Loucy (cell line): ENCODE results near the gene DMXL1.
A peak's percentile ranks its signal among the peaks of the same experiment; 100 is the strongest.

Experiments
- H2AFZ ChIP-seq: fragments of 200-600 bp; sonication (generic); 2 replicates; pipeline ENCODE4 v1.6.0; 2016; ENCODE audit warnings: antibody characterized with exemption, mild to moderate bottlenecking, low read length, moderate library complexity
- H3F3A ChIP-seq: fragments of 200-600 bp; 2 replicates; pipeline ENCODE4 v1.6.0; 2016; ENCODE audit warnings: antibody characterized with exemption, low read depth, mild to moderate bottlenecking
- H3K27me3 ChIP-seq: fragments of 200-600 bp; sonication (generic); 2 replicates; pipeline ENCODE4 v1.6.1; 2014; ENCODE audit warnings: low read length, mild to moderate bottlenecking; ENCODE audit not compliant: insufficient read depth, poor library complexity, severe bottlenecking
- H3K36me3 ChIP-seq: fragments of 200-600 bp; sonication (generic); 2 replicates; pipeline ENCODE4 v1.6.1; 2016; ENCODE audit warnings: low read length; ENCODE audit not compliant: insufficient read depth
- H3K4me1 ChIP-seq: fragments of 200-600 bp; sonication (generic); 2 replicates; pipeline ENCODE4 v1.5.1; 2014; ENCODE audit warnings: low read length, mild to moderate bottlenecking; ENCODE audit not compliant: insufficient read depth, poor library complexity, severe bottlenecking
- H3K4me2 ChIP-seq: fragments of 200-600 bp; sonication (generic); 2 replicates; pipeline ENCODE4 v1.6.0; 2014; ENCODE audit warnings: antibody characterized with exemption, low read length, low read depth, mild to moderate bottlenecking; ENCODE audit not compliant: poor library complexity, severe bottlenecking
- H3K4me3 ChIP-seq: fragments of 200-600 bp; sonication (generic); 2 replicates; pipeline ENCODE4 v1.5.1; 2014; ENCODE audit warnings: low read length, mild to moderate bottlenecking, mixed read lengths; ENCODE audit not compliant: poor library complexity, severe bottlenecking
- H3K79me2 ChIP-seq: fragments of 200-600 bp; sonication (generic); 2 replicates; pipeline ENCODE4 v1.6.1; 2014; ENCODE audit warnings: low read length; ENCODE audit not compliant: insufficient read depth
- H3K9ac ChIP-seq: fragments of 200-600 bp; sonication (generic); 2 replicates; pipeline ENCODE4 v1.6.0; 2014; ENCODE audit warnings: mild to moderate bottlenecking, low read depth, low read length, moderate library complexity; ENCODE audit not compliant: poor library complexity, severe bottlenecking
- H3K9me2 ChIP-seq: fragments of 200-600 bp; sonication (generic); replicated peaks from 2 replicates; pipeline ENCODE4 v1.6.1; 2016; ENCODE audit warnings: low read depth, low read length, mixed read lengths
- H3K9me3 ChIP-seq: fragments of 200-600 bp; sonication (generic); 2 replicates; pipeline ENCODE4 v1.6.1; 2014; ENCODE audit warnings: mild to moderate bottlenecking, antibody characterized with exemption, low read length, low read depth; ENCODE audit not compliant: insufficient read depth
- H4K20me1 ChIP-seq: fragments of 200-600 bp; sonication (generic); 2 replicates; pipeline ENCODE4 v1.6.0; 2014; ENCODE audit warnings: antibody characterized with exemption, low read length, mild to moderate bottlenecking; ENCODE audit not compliant: insufficient read depth, poor library complexity, severe bottlenecking
- CTCF ChIP-seq: fragments of 200-600 bp; sonication (generic); conservative IDR thresholded peaks from 2 replicates; pipeline ENCODE4 v1.5.1; 2014; ENCODE audit warnings: mild to moderate bottlenecking, antibody characterized with exemption, low read length
- EZH2phosphoT487 ChIP-seq: fragments of 200-600 bp; IDR thresholded peaks from 2 replicates; pipeline ENCODE4 v1.6.1; 2018; ENCODE audit warnings: antibody characterized with exemption, mild to moderate bottlenecking, moderate library complexity, borderline replicate concordance

Gene DMXL1

DNA sequence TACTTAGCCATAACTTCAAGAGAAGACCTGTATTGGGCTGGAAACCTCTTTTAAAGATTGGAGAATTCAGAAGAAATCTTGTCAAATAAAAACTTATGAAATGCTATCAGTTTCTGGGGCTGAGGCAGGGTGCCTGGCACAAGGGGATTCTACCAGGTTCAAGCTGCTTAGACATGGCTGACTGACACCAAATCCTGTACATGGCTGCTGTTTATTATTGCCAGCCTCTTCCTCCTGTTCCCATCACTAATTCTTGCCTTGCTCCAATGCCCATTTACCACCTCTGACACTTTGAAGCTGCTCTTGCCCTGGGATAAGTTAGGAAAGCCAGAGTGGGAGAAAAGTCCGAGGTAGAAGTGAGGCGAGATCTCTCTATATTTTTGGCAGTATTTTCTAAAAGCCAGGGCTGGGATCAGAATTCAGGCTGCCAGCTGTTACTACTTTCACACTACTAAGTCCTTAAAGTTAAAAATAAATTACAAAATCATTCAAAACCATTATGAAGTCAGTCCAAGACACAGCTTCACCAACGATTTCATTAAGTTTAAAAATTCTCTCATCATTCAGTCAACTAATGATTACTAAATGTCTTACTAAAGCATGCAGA is 218.7 kb downstream of the DMXL1 start:
- Histone ChIP-seq H3K79me2 (peaks cover 91% of the 10 kb centered on the region), H3K36me3 (no peaks in the 10 kb centered on the region), H3F3A (no peaks in the 10 kb centered on the region), H3K9me3 (0 out of 2 replicates have a peak, but pooled peaks cover 3% of the 10 kb centered on the region), H3K4me3 (peak overlapping the region; percentile 47), H3K4me1 (peaks cover 70% of the 10 kb centered on the region), H4K20me1 (no peaks in the 10 kb centered on the region), H3K4me2 (peak overlapping the region; percentile 81), H3K9me2 (no peaks in the 10 kb centered on the region), H2AFZ (no peak overlapping the region), H3K9ac (peak overlapping the region; percentile 68), H3K27me3 (no peaks in the 10 kb centered on the region)
- TF ChIP-seq CTCF (no peak), EZH2phosphoT487 (no peak)

GRCh38 chr5:119290161-119290569 is 219.3 kb downstream of the DMXL1 start:
- Histone ChIP-seq H3K4me2 (peak overlapping the region; percentile 81), H3K27me3 (no peaks in the 10 kb centered on the region), H3K79me2 (peaks cover 85% of the 10 kb centered on the region), H3K9me2 (no peaks in the 10 kb centered on the region), H3K9ac (peak overlapping the region; percentile 68), H3K4me1 (peaks cover 64% of the 10 kb centered on the region), H4K20me1 (no peaks in the 10 kb centered on the region), H2AFZ (no peak overlapping the region), H3K9me3 (0 out of 2 replicates have a peak, but pooled peaks cover 3% of the 10 kb centered on the region), H3K4me3 (peak overlapping the region; percentile 47), H3K36me3 (no peaks in the 10 kb centered on the region), H3F3A (no peaks in the 10 kb centered on the region)
- no peak for TF ChIP-seq CTCF
- no peak for TF ChIP-seq EZH2phosphoT487

DNA sequence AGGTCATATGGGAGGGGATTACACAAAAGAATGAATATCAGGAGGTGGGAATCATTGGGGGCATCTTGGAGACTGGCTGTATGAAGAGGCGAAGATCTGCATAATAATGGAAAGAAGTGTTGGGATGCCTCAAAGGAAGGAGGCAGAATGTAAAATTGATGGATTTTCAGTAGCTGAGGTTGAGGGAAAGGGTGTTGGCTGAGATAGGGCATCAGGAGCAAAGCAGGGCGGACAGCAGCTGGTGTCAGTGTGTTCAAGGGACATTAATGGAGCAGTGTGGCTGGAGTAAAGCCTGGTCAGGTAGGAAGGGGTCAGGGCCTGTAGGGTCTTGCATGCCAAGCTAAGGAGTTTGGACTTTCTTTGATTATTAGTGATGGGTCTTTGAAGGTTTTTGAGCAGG is 219.7 kb downstream of the DMXL1 start:
- Histone ChIP-seq H3K9me3 (0 out of 2 replicates have a peak, but pooled peaks cover 3% of the 10 kb centered on the region), H3K4me2 (peak overlapping the region; percentile 81), H3K27me3 (no peaks in the 10 kb centered on the region), H3F3A (no peaks in the 10 kb centered on the region), H3K4me1 (peaks cover 60% of the 10 kb centered on the region), H2AFZ (no peak overlapping the region), H3K9ac (no peak overlapping the region), H3K4me3 (peak overlapping the region; percentile 47), H3K9me2 (no peaks in the 10 kb centered on the region), H4K20me1 (no peaks in the 10 kb centered on the region), H3K79me2 (peaks cover 80% of the 10 kb centered on the region), H3K36me3 (no peaks in the 10 kb centered on the region)
- no peak for TF ChIP-seq EZH2phosphoT487
- TF ChIP-seq CTCF = no peak
